ENCODE measurements around the gene IL22RA1. TPM values are rescaled to one million over a fixed set of nuclear protein-coding genes. Genes with fewer than 3 reads are reported as not detected.

The IL22RA1 gene
- total and polyA plus RNA-seq, 7 donors, result 0.16 to 18.5 (median 7.2) TPM; not detected in 2

GRCh38 chr1:24186993-24187790 is 44.3 kb upstream of the IL22RA1 start, which contains the start of gene IFNLR1:
IFNLR1 (minus strand) TSS chr1:24187289; CDS start chr1:24187248, 41 bp downstream.
- Histone ChIP-seq H3K27me3 (peaks cover 0 to 47% (median 15%) of the 10 kb centered on the region in 3 donors), H3K4me1 (peaks cover 0 to 18% (median 13%) of the 10 kb centered on the region in 4 donors), H3K4me3 (peak within 1 kb of the TSS; percentile 15 to 55 (median 50)), H3K9me3 (no peaks in the 10 kb centered on the region), H3K36me3 (no peaks in the 10 kb centered on the region), H3K27ac (peak within 1 kb of the TSS in 2 of 4 donors; percentile 46 to 53)
- DNase-seq, result no peak
- intact Hi-C loops (cut with DNase I), result no loop called here
- 1% methylated on average over 74 of the region's 74 CpGs for WGBS, 2 donors
- no peak for TF ChIP-seq EP300 (IDR thresholded peaks at IDR 0.05)
- no peak for TF ChIP-seq POLR2A (IDR thresholded peaks at IDR 0.05)
- no peak for TF ChIP-seq CTCF (IDR thresholded peaks at IDR 0.05)
- TF ChIP-seq POLR2AphosphoS5 (IDR thresholded peaks at IDR 0.05), result no peak

- peak overlapping the region in 2 of 4 donors; percentile 46 to 53 for H3K27ac ChIP-seq
- no peaks in the 10 kb centered on the region for H3K9me3 ChIP-seq
- DNase-seq, result no peak
- TF ChIP-seq EP300 (IDR thresholded peaks at IDR 0.05) (no peak), CTCF (IDR thresholded peaks at IDR 0.05) (no peak), POLR2AphosphoS5 (IDR thresholded peaks at IDR 0.05) (no peak), POLR2A (IDR thresholded peaks at IDR 0.05) (no peak)
- peaks cover 0 to 18% (median 13%) of the 10 kb centered on the region in 4 donors for H3K4me1 ChIP-seq
- H3K4me3 ChIP-seq, result peak overlapping the region; percentile 15 to 55 (median 50)
- H3K27me3 ChIP-seq, result peaks cover 0 to 44% (median 15%) of the 10 kb centered on the region in 3 donors
- intact Hi-C loops (cut with DNase I), result no loop called here
- WGBS, 2 donors, result 16 to 32% methylated on average over 8 of the region's 8 CpGs
- H3K36me3 ChIP-seq, result no peaks in the 10 kb centered on the region
Measured at GRCh38 chr1:24186711-24186992, 43.7 kb upstream of the IL22RA1 start.

- H3K27me3 ChIP-seq, result peaks cover 0 to 43% (median 15%) of the 10 kb centered on the region in 3 donors
- H3K36me3 ChIP-seq, result no peaks in the 10 kb centered on the region
- no peak for DNase-seq
- TF ChIP-seq EP300 (IDR thresholded peaks at IDR 0.05) (no peak), CTCF (IDR thresholded peaks at IDR 0.05) (no peak), POLR2AphosphoS5 (IDR thresholded peaks at IDR 0.05) (no peak), POLR2A (IDR thresholded peaks at IDR 0.05) (no peak)
- intact Hi-C loops (cut with DNase I), result no loop called here
- H3K27ac ChIP-seq, result no peak overlapping the region
- H3K4me3 ChIP-seq, result no peak overlapping the region
- peaks cover 0 to 18% (median 13%) of the 10 kb centered on the region in 4 donors for H3K4me1 ChIP-seq
- no peaks in the 10 kb centered on the region for H3K9me3 ChIP-seq
- WGBS, 2 donors, result 39 to 68% methylated on average over 13 of the region's 13 CpGs
Measured at GRCh38 chr1:24186031-24186710, 43.2 kb upstream of the IL22RA1 start.

DNA sequence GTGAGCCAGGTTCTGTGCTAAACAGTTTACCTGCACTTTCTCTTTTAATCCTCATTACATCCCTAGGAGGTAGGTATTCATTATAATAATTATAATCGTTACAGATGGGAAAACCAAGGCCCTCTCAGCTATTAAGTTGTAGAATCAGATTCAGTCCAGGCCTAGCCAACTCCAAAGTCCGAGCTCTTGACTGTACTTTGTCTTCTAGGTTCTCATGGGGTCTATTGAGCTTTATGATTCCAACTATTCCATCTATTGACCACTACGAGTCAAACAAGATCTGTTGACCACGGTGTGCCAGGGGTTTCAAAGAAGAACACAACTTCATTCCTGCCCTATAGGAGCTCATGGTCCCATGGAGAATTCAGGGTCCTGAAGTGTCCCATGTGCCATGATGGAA is 42.1 kb upstream of the IL22RA1 start:
- intact Hi-C loops (cut with DNase I), result no loop called here
- Histone ChIP-seq H3K27ac (no peak overlapping the region), H3K36me3 (no peaks in the 10 kb centered on the region), H3K27me3 (peaks cover 0 to 35% (median 4%) of the 10 kb centered on the region in 3 donors), H3K4me1 (peaks cover 0 to 18% (median 13%) of the 10 kb centered on the region in 4 donors), H3K4me3 (no peak overlapping the region), H3K9me3 (no peaks in the 10 kb centered on the region)
- 69 to 72% methylated on average over 4 of the region's 4 CpGs for WGBS, 2 donors
- no peak for DNase-seq
- TF ChIP-seq EP300 (IDR thresholded peaks at IDR 0.05), result no peak

GRCh38 chr1:24182061-24182460 is 39.1 kb upstream of the IL22RA1 start:
- H3K9me3 ChIP-seq, result no peaks in the 10 kb centered on the region
- TF ChIP-seq EP300 (IDR thresholded peaks at IDR 0.05) (no peak), CTCF (IDR thresholded peaks at IDR 0.05) (no peak), POLR2AphosphoS5 (IDR thresholded peaks at IDR 0.05) (no peak), POLR2A (IDR thresholded peaks at IDR 0.05) (no peak)
- peaks cover 0 to 8% (median 4%) of the 10 kb centered on the region in 4 donors for H3K4me1 ChIP-seq
- 75 to 79% methylated on average over 6 of the region's 6 CpGs for WGBS, 2 donors
- intact Hi-C loops (cut with DNase I), result no loop called here
- H3K27me3 ChIP-seq, result peaks cover 0 to 5% (median 4%) of the 10 kb centered on the region in 3 donors
- H3K27ac ChIP-seq, result no peak overlapping the region
- no peak overlapping the region for H3K4me3 ChIP-seq
- no peaks in the 10 kb centered on the region for H3K36me3 ChIP-seq
- no peak for DNase-seq
